Esophagus (tissue), 2 donors: ENCODE results near the gene YOD1. TPM values are rescaled to one million over a fixed set of nuclear protein-coding genes. Genes with fewer than 3 reads are reported as not detected.

ENCODE experiments used
- H3K27ac ChIP-seq, 2 donors: one replicate each; pipeline ENCODE4 v1.5.1; 2013; ENCODE audit warnings: low read depth in 2 of 2, mild to moderate bottlenecking in 2 of 2, inconsistent platforms in 1 of 2, low read length in 1 of 2, moderate library complexity in 1 of 2
- H3K27me3 ChIP-seq, 2 donors: one replicate each; pipeline ENCODE4 v1.6.1; 2013; ENCODE audit warnings: low read length in 2 of 2, control low read depth in 1 of 2, mild to moderate bottlenecking in 1 of 2; ENCODE audit not compliant: insufficient read depth in 2 of 2, control insufficient read depth in 1 of 2
- H3K36me3 ChIP-seq, 2 donors: one replicate each; pipeline ENCODE4 v1.6.1; 2013; ENCODE audit warnings: low read length in 1 of 2; ENCODE audit not compliant: control insufficient read depth in 2 of 2, insufficient read depth in 2 of 2
- H3K4me1 ChIP-seq, 2 donors: one replicate each; pipeline ENCODE4 v1.6.1; 2013; ENCODE audit warnings: low read length in 1 of 2; ENCODE audit not compliant: control insufficient read depth in 2 of 2, insufficient read depth in 2 of 2
- H3K4me3 ChIP-seq, 2 donors: one replicate each; pipeline ENCODE4 v1.5.1; 2013; ENCODE audit warnings: low read length in 2 of 2, mild to moderate bottlenecking in 2 of 2, low read depth in 1 of 2, moderate library complexity in 1 of 2
- H3K9me3 ChIP-seq, 2 donors: one replicate each; pipeline ENCODE4 v1.6.1; 2013; ENCODE audit warnings: mild to moderate bottlenecking in 2 of 2, low read depth in 1 of 2, low read length in 1 of 2, moderate library complexity in 1 of 2; ENCODE audit not compliant: control insufficient read depth in 2 of 2, insufficient read depth in 1 of 2
- WGBS, 2 donors: extraction: QIAGEN DNeasy Blood & Tissue Kit; methylation state at CpG; one replicate each; pipeline ENCODE4 v1.1.7; 2013; 5-methylcytosine and 5-hydroxymethylcytosine counted together
- polyA plus RNA-seq, 2 donors: library from polyadenylated mRNA; stranded (reverse); fragments of 200-250 nt; gene quantifications; one replicate each; pipeline ENCODE4 v1.2.3, GENCODE V29; 2013
- donor health status: healthy with polysubstance abuse.
- donor health status: Bipolar disorder and iron deficiency.

The YOD1 gene
- polyA plus RNA-seq, 2 donors, result 13.9 to 39.4 TPM

GRCh38 chr1:207024202-207025145 lies 26.5 kb downstream of the YOD1 start:
- Histone ChIP-seq H3K4me3 (no peak overlapping the region), H3K27ac (peak overlapping the region; percentile 94 to 98), H3K4me1 (peaks cover 2 to 17% of the 10 kb centered on the region in 2 donors), H3K27me3 (no peaks in the 10 kb centered on the region), H3K9me3 (no peaks in the 10 kb centered on the region), H3K36me3 (peaks cover 0 to 15% of the 10 kb centered on the region in 2 donors)
- WGBS, 2 donors, result 46 to 60% methylated on average over 17 to 18 of the region's 18 CpGs

DNA sequence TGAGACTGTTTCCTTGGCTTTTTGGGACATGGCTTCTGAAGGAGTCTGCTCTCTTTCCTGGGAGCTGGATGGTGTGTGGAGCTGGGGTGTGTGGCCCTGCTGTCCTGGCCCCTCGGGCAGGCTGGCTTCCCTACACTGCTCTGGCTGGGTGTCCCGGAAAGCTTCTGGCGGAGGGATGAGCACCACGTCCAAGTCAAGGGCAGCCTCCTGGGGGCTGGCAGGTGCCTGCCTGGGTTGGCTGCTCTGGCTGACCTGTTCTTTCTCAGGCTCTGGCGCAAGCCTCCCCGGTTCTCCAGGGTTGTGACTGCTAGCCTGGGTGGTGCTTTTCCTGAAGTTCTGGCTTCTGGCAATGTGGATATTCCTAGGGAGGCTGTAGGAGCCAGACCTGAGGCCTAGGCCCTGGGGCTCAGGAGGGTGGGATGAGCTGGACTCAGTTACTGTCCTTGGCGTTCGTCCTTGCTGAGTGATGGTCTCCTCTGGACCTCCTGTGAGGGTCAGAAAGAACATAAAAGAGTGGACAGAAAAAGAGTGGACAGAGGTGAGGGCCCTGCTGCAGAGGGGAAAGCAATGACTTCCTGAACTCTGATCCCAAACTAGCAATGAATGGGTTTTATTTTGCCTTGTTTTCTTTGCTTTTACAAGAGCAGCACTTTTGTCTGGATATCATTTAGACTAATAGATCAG lies 27.9 kb downstream of the YOD1 start:
- Histone ChIP-seq H3K27ac (peak overlapping the region; percentile 94 to 98), H3K4me1 (peaks cover 2 to 24% of the 10 kb centered on the region in 2 donors), H3K9me3 (no peaks in the 10 kb centered on the region), H3K4me3 (no peak overlapping the region), H3K36me3 (peaks cover 0 to 15% of the 10 kb centered on the region in 2 donors), H3K27me3 (no peaks in the 10 kb centered on the region)
- WGBS, 2 donors, result 52 to 71% methylated on average over 8 of the region's 8 CpGs

- peaks cover 2 to 24% of the 10 kb centered on the region in 2 donors for H3K4me1 ChIP-seq
- H3K9me3 ChIP-seq, result no peaks in the 10 kb centered on the region
- no peak overlapping the region for H3K4me3 ChIP-seq
- H3K27ac ChIP-seq, result peak overlapping the region; percentile 94 to 98
- H3K27me3 ChIP-seq, result no peaks in the 10 kb centered on the region
- peaks cover 0 to 15% of the 10 kb centered on the region in 2 donors for H3K36me3 ChIP-seq
- 58% methylated on average over 15 of the region's 15 CpGs for WGBS, 2 donors
Observed at GRCh38 chr1:207021876-207022596, 29.0 kb downstream of the YOD1 start.

- peaks cover 2 to 24% of the 10 kb centered on the region in 2 donors for H3K4me1 ChIP-seq
- H3K27ac ChIP-seq, result peak overlapping the region; percentile 94 to 98
- no peaks in the 10 kb centered on the region for H3K27me3 ChIP-seq
- no peaks in the 10 kb centered on the region for H3K9me3 ChIP-seq
- H3K36me3 ChIP-seq, result peaks cover 0 to 15% of the 10 kb centered on the region in 2 donors
- 61 to 68% methylated on average over 8 of the region's 8 CpGs for WGBS, 2 donors
- H3K4me3 ChIP-seq, result no peak overlapping the region
Observed at GRCh38 chr1:207021139-207021861, 29.7 kb downstream of the YOD1 start.

GRCh38 chr1:207020709-207021107 lies 30.3 kb downstream of the YOD1 start:
- H3K4me1 ChIP-seq, result peaks cover 2 to 24% of the 10 kb centered on the region in 2 donors
- WGBS, 2 donors, result 56 to 58% methylated on average over 4 of the region's 4 CpGs
- H3K9me3 ChIP-seq, result no peaks in the 10 kb centered on the region
- no peaks in the 10 kb centered on the region for H3K27me3 ChIP-seq
- no peak overlapping the region for H3K4me3 ChIP-seq
- H3K27ac ChIP-seq, result peak overlapping the region; percentile 94 to 98
- peaks cover 0 to 15% of the 10 kb centered on the region in 2 donors for H3K36me3 ChIP-seq

DNA sequence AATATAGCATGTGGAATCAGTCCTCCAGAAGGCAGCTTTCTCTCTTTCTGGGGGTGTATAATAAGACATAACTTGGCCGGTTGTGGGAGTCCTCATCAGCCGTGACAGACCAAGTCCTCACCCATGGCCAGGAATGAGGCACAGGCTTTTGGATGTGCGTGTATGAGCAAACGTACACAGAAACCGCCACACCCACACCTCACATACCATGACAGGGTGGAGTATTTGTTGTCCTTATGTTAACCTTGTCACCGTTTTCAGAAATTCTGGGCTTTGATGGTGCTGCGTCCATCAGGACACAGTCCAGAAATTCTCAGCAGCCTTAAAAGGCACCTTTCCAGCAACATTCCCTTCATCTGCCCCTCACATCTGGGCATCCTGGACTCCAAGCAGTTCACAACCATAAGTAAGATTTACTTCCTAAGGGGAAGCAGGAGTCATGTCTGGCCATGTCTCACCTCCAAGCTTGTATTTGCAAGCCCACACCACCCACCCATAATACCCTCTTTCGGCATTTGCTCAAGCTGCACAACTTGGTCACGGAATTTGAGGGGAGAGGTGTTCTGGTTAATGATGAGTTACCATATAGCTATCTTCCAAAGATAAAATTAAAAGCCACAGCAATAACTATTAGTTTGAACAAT lies 30.8 kb downstream of the YOD1 start:
- H3K9me3 ChIP-seq, result no peaks in the 10 kb centered on the region
- no peaks in the 10 kb centered on the region for H3K27me3 ChIP-seq
- H3K36me3 ChIP-seq, result peaks cover 0 to 15% of the 10 kb centered on the region in 2 donors
- peaks cover 2 to 24% of the 10 kb centered on the region in 2 donors for H3K4me1 ChIP-seq
- peak overlapping the region; percentile 94 to 98 for H3K27ac ChIP-seq
- WGBS, 2 donors, result 46 to 57% methylated on average over 9 of the region's 9 CpGs
- no peak overlapping the region for H3K4me3 ChIP-seq

- 40 to 60% methylated on average over 2 of the region's 2 CpGs for WGBS, 2 donors
- peaks cover 2 to 21% of the 10 kb centered on the region in 2 donors for H3K4me1 ChIP-seq
- H3K9me3 ChIP-seq, result no peaks in the 10 kb centered on the region
- no peak overlapping the region for H3K4me3 ChIP-seq
- H3K27ac ChIP-seq, result peak overlapping the region; percentile 87 to 90
- no peaks in the 10 kb centered on the region for H3K27me3 ChIP-seq
- H3K36me3 ChIP-seq, result peaks cover 0 to 13% of the 10 kb centered on the region in 2 donors
Observed at GRCh38 chr1:207019661-207020060, 31.3 kb downstream of the YOD1 start.

- Histone ChIP-seq H3K4me3 (no peak overlapping the region), H3K27me3 (no peaks in the 10 kb centered on the region), H3K4me1 (peaks cover 2 to 19% of the 10 kb centered on the region in 2 donors), H3K9me3 (no peaks in the 10 kb centered on the region), H3K36me3 (peaks cover 0 to 13% of the 10 kb centered on the region in 2 donors), H3K27ac (peak overlapping the region; percentile 90 to 95)
- WGBS, 2 donors, result 68% methylated on average over 2 of the region's 2 CpGs
Observed at GRCh38 chr1:207019161-207019560, 31.8 kb downstream of the YOD1 start.
